ENCODE measurements around the gene IGFL3. TPM values are rescaled to one million over a fixed set of nuclear protein-coding genes. Genes with fewer than 3 reads are reported as not detected.

IGFL3 gene
- total RNA-seq, 4 donors from 2014 or later, result not detected

GRCh38 chr19:46159418-46160232 is 35.1 kb upstream of the IGFL3 start:
- intact Hi-C loops (cut with DNase I; ENCODE audit: low total_unique reads) (no loop called here), in situ Hi-C loops (cut with MboI; ENCODE audit: low sequenced_read_pairs in 4 of 4) (no loop called here)
- Histone ChIP-seq H3K4me3 (no peak overlapping the region), H3K27me3 (peaks cover 0 to 13% (median 7%) of the 10 kb centered on the region in 3 donors), H3K36me3 (no peaks in the 10 kb centered on the region), H3K9me3 (no peaks in the 10 kb centered on the region), H3K27ac (no peak overlapping the region), H3K4me1 (no peaks in the 10 kb centered on the region)
- ATAC-seq, result no peak
- no peak for DNase-seq
- no peak for TF ChIP-seq CTCF (IDR thresholded peaks at IDR 0.05 in 4 of 5, conservative IDR thresholded peaks at IDR 0.05 in 1 of 5)
- no peak for TF ChIP-seq POLR2A (IDR thresholded peaks at IDR 0.05)

- ATAC-seq, result no peak
- no peak for DNase-seq
- in situ Hi-C loops (cut with MboI; ENCODE audit: low sequenced_read_pairs in 4 of 4), result no loop called here
- Histone ChIP-seq H3K27me3 (peaks cover 0 to 24% (median 7%) of the 10 kb centered on the region in 3 donors), H3K4me1 (no peaks in the 10 kb centered on the region), H3K4me3 (no peak overlapping the region), H3K27ac (no peak overlapping the region), H3K9me3 (no peaks in the 10 kb centered on the region), H3K36me3 (no peaks in the 10 kb centered on the region)
- TF ChIP-seq CTCF (IDR thresholded peaks at IDR 0.05 in 4 of 5, conservative IDR thresholded peaks at IDR 0.05 in 1 of 5) (no peak), POLR2A (IDR thresholded peaks at IDR 0.05) (no peak)
- intact Hi-C loops (cut with DNase I; ENCODE audit: low total_unique reads), result no loop called here
These were observed 30.7 kb upstream of the IGFL3 start for GRCh38 chr19:46155237-46155636.

GRCh38 chr19:46150606-46151005 is 26.1 kb upstream of the IGFL3 start:
- DNase-seq (no peak), ATAC-seq (no peak)
- Histone ChIP-seq H3K4me1 (no peaks in the 10 kb centered on the region), H3K4me3 (no peak overlapping the region), H3K36me3 (no peaks in the 10 kb centered on the region), H3K27ac (no peak overlapping the region), H3K27me3 (peaks cover 0 to 23% (median under 1%) of the 10 kb centered on the region in 3 donors), H3K9me3 (no peaks in the 10 kb centered on the region)
- in situ Hi-C loops (cut with MboI; ENCODE audit: low sequenced_read_pairs in 4 of 4), result no loop called here
- intact Hi-C loops (cut with DNase I; ENCODE audit: low total_unique reads), result no loop called here
- no peak for TF ChIP-seq CTCF (IDR thresholded peaks at IDR 0.05 in 4 of 5, conservative IDR thresholded peaks at IDR 0.05 in 1 of 5)
- no peak for TF ChIP-seq POLR2A (IDR thresholded peaks at IDR 0.05)

GRCh38 chr19:46147791-46148288 is 23.4 kb upstream of the IGFL3 start, which contains the start of gene IGFL2:
TSS of gene IGFL2 (plus strand) at chr19:46148238. CDS start at chr19:46148279, 41 bp downstream.
- intact Hi-C loops (cut with DNase I; ENCODE audit: low total_unique reads) (no loop called here), in situ Hi-C loops (cut with MboI; ENCODE audit: low sequenced_read_pairs in 4 of 4) (no loop called here)
- DNase-seq, result no peak
- no peak for TF ChIP-seq CTCF (IDR thresholded peaks at IDR 0.05 in 4 of 5, conservative IDR thresholded peaks at IDR 0.05 in 1 of 5)
- TF ChIP-seq POLR2A (IDR thresholded peaks at IDR 0.05), result no peak
- Histone ChIP-seq H3K36me3 (no peaks in the 10 kb centered on the region), H3K4me3 (no peak within 1 kb of the TSS), H3K9me3 (no peaks in the 10 kb centered on the region), H3K27ac (no peak within 1 kb of the TSS), H3K27me3 (peaks cover 0 to 17% (median 0%) of the 10 kb centered on the region in 3 donors), H3K4me1 (no peaks in the 10 kb centered on the region)
- ATAC-seq, result no peak

Data from gastrocnemius medialis (tissue), 4 donors.